ENCODE measurements around the gene CTXND2. TPM values are rescaled to one million over a fixed set of nuclear protein-coding genes. Genes with fewer than 3 reads are reported as not detected.

CTXND2 gene
- polyA plus RNA-seq, 4 donors, result 0.11 to 0.16 TPM; not detected in 2

DNA sequence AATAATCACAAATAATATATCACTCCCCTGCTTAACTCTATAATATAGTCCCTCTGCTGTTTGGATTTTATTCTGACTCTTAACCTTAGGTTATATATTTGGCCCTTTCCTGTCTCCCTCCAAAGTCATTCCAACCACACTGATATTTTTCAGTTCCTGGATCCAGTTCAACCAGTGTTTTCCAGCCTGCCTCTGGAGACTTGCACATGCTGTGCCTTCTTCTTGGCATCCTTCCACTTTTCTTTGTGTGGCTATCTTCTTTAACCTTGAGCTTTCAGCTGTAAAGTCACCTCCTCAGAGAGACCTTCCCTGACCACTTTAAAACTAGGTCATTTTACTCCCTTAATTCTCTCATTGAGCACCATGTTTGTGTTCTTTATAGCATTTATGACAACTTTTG is 68.3 kb downstream of the CTXND2 start:
- DNase-seq (ENCODE audit: low read depth in 4 of 4, low spot score in 2 of 4), result no peak

DNA sequence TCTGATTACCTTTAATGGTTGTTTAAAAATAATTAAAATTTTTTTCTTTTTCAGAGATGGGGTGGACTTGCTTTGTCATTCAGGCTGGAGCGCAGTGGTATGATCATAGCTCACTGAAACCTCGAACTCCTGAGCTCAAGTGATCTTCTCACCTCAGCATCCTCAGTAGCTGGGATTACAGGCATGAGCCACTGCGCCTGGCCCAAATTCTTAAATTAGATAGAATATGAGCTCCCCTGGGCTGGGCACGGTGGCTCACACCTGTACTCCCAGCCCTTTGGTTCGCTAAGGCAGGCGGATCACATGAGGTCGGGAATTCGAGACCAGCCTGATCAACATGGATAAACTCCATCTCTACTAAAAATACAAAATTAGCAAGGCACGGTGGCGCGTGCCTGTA is 70.7 kb downstream of the CTXND2 start:
- DNase-seq (ENCODE audit: low read depth in 4 of 4, low spot score in 2 of 4), result no peak

DNA sequence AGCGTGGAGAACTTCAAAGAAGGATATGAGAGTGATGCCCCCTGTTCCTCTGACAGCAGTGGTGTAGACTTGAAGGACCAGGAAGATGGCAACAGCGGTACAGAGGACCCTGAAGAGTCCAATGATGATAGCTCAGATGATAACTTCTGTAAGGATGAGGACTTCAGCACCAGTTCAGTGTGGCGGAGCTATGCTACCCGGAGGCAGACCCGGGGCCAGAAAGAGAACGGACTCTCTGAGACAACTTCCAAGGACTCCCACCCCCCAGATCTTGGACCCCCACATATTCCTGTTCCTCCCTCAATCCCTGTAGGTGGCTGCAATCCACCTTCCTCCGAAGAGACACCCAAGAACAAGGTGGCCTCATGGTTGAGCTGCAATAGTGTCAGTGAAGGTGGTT is 73.7 kb downstream of the CTXND2 start:
- DNase-seq (ENCODE audit: low read depth in 4 of 4, low spot score in 2 of 4), result no peak

DNA sequence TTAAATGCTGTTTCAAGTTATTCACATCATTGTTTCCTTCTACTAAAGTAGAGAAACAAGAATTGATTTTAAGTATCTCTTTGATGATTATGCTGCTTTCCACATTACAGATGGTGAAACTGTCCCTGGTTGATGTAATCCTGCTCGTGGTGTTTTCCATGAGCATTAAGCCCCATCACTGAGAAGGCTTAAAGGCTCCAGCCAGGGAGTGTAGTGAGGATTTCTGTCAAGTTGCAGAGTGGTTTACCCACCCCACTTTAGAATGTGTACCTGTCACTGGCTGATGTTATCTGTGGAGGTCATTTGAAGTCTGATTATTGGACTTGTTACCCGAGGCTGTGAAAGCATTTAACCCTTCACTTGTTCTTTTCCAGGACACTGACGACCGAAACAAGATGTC is 74.8 kb downstream of the CTXND2 start:
- no peak for DNase-seq (ENCODE audit: low read depth in 4 of 4, low spot score in 2 of 4)

Other genes with a start within 250 kb of the CTXND2 start
- gene GOLPH3L, start 190.0 kb upstream of the CTXND2 start, polyA plus RNA-seq (ENCODE audit: insufficient read length in 4 of 4), result 10 to 100 TPM; 35.7 to 41.6 (median 39.5) TPM
- not detected for gene HORMAD1, start 166.2 kb upstream of the CTXND2 start, polyA plus RNA-seq (ENCODE audit: insufficient read length in 4 of 4)
- 10 to 100 TPM in 2 of 4 donors, 1 to 10 TPM in 2; 9.1 to 14.7 (median 10.2) TPM for gene CTSS, start 121.4 kb upstream of the CTXND2 start, polyA plus RNA-seq (ENCODE audit: insufficient read length in 4 of 4)
- 10 to 100 TPM; 20.0 to 30.7 (median 29.8) TPM for gene CTSK, start 78.9 kb upstream of the CTXND2 start, polyA plus RNA-seq (ENCODE audit: insufficient read length in 4 of 4)
- gene ARNT, start 10.5 kb upstream of the CTXND2 start, polyA plus RNA-seq (ENCODE audit: insufficient read length in 4 of 4), result 10 to 100 TPM; 54.2 to 63.1 (median 59.1) TPM
- 10 to 100 TPM; 57.6 to 94.5 (median 80.2) TPM for gene SETDB1, start 39.2 kb downstream of the CTXND2 start, polyA plus RNA-seq (ENCODE audit: insufficient read length in 4 of 4)
- 100 to 1,000 TPM; 275 to 297 (median 293) TPM for gene CERS2, start 87.7 kb downstream of the CTXND2 start, polyA plus RNA-seq (ENCODE audit: insufficient read length in 4 of 4)
- gene ANXA9, start 95.2 kb downstream of the CTXND2 start, polyA plus RNA-seq (ENCODE audit: insufficient read length in 4 of 4), result 10 to 100 TPM; 12.3 to 18.6 (median 15.7) TPM
- gene MINDY1, start 119.8 kb downstream of the CTXND2 start, polyA plus RNA-seq (ENCODE audit: insufficient read length in 4 of 4), result 10 to 100 TPM; 38.1 to 59.4 (median 46.7) TPM
- 10 to 100 TPM; 40.6 to 47.9 (median 43.7) TPM for gene PRUNE1, start 121.3 kb downstream of the CTXND2 start, polyA plus RNA-seq (ENCODE audit: insufficient read length in 4 of 4)
- 1 to 10 TPM; 1.3 to 5.2 (median 2.7) TPM for gene BNIPL, start 149.4 kb downstream of the CTXND2 start, polyA plus RNA-seq (ENCODE audit: insufficient read length in 4 of 4)
- gene C1orf56, start 160.6 kb downstream of the CTXND2 start, polyA plus RNA-seq (ENCODE audit: insufficient read length in 4 of 4), result 10 to 100 TPM in 2 of 4 donors, 1 to 10 TPM in 2; 9.0 to 14.8 (median 10.2) TPM
- gene CDC42SE1, start 172.5 kb downstream of the CTXND2 start, polyA plus RNA-seq (ENCODE audit: insufficient read length in 4 of 4), result 10 to 100 TPM; 60.1 to 86.6 (median 80.3) TPM
- 10 to 100 TPM; 24.0 to 26.1 (median 24.6) TPM for gene MLLT11, start 173.3 kb downstream of the CTXND2 start, polyA plus RNA-seq (ENCODE audit: insufficient read length in 4 of 4)
- 10 to 100 TPM in 3 of 4 donors, 1 to 10 TPM in 1; 9.6 to 14.9 (median 11.6) TPM for gene GABPB2, start 183.6 kb downstream of the CTXND2 start, polyA plus RNA-seq (ENCODE audit: insufficient read length in 4 of 4)